HEK293 (cell line): ENCODE data around the gene FAM168B.

Source experiments
- HOXD13 ChIP-seq: sonication (generic); formaldehyde crosslinking; IDR thresholded peaks from 2 replicates; pipeline ENCODE4 v1.8.0; 2022; ENCODE audit warnings: missing genetic modification reagents, borderline replicate concordance
- KLF1 ChIP-seq: fragments of 450-650 bp; formaldehyde crosslinking; IDR thresholded peaks from 2 replicates; pipeline ENCODE4 v1.5.1; 2016; ENCODE audit warnings: missing biosample characterization, missing genetic modification characterization
- KLF10 ChIP-seq: fragments of 450-650 bp; IDR thresholded peaks from 2 replicates; pipeline ENCODE4 v1.5.1; 2018; ENCODE audit warnings: missing biosample characterization, mild to moderate bottlenecking, missing genetic modification characterization
- KLF16 ChIP-seq: fragments of 450-650 bp; formaldehyde crosslinking; IDR thresholded peaks from 2 replicates; pipeline ENCODE4 v1.5.1; 2017; ENCODE audit warnings: missing biosample characterization, missing genetic modification characterization
- KLF9 ChIP-seq: fragments of 450-650 bp; formaldehyde crosslinking; IDR thresholded peaks from 2 replicates; pipeline ENCODE4 v1.5.1; 2016; ENCODE audit warnings: missing biosample characterization, missing genetic modification characterization, low read depth
- RBAK ChIP-seq: fragments of 450-650 bp; formaldehyde crosslinking; IDR thresholded peaks from 2 replicates; pipeline ENCODE4 v1.5.1; 2016; ENCODE audit warnings: missing biosample characterization, missing genetic modification characterization
- SP3 ChIP-seq: fragments of 450-650 bp; formaldehyde crosslinking; IDR thresholded peaks from 2 replicates; pipeline ENCODE4 v1.5.1; 2016; ENCODE audit warnings: missing biosample characterization, missing genetic modification characterization
- TRIM28 ChIP-seq: IDR thresholded peaks from 2 replicates; pipeline ENCODE4 v1.6.1; 2011; ENCODE audit warnings: low read length, control low read depth, borderline replicate concordance
- ZBTB48 ChIP-seq: fragments of 450-650 bp; formaldehyde crosslinking; IDR thresholded peaks from 2 replicates; pipeline ENCODE4 v1.5.1; 2016; ENCODE audit warnings: missing biosample characterization, missing genetic modification characterization
- ZNF148 ChIP-seq: fragments of 450-650 bp; formaldehyde crosslinking; IDR thresholded peaks from 2 replicates; pipeline ENCODE4 v1.5.0; 2017; ENCODE audit warnings: missing biosample characterization, missing genetic modification characterization, borderline replicate concordance
- ZNF174 ChIP-seq: fragments of 450-650 bp; formaldehyde crosslinking; IDR thresholded peaks from 2 replicates; pipeline ENCODE4 v1.5.0; 2017; ENCODE audit warnings: missing biosample characterization, mild to moderate bottlenecking, missing genetic modification characterization
- ZNF311 ChIP-seq: fragments of 450-650 bp; formaldehyde crosslinking; IDR thresholded peaks from 2 replicates; pipeline ENCODE4 v1.5.1; 2017; ENCODE audit warnings: missing biosample characterization, missing genetic modification characterization, borderline replicate concordance
- ZNF501 ChIP-seq: fragments of 450-650 bp; formaldehyde crosslinking; IDR thresholded peaks from 2 replicates; pipeline ENCODE4 v1.5.1; 2016; ENCODE audit warnings: missing biosample characterization, missing genetic modification characterization
- ZNF544 ChIP-seq: fragments of 450-650 bp; formaldehyde crosslinking; IDR thresholded peaks from 2 replicates; pipeline ENCODE4 v1.5.0; 2017; ENCODE audit warnings: missing biosample characterization, missing genetic modification characterization
- ZNF548 ChIP-seq: fragments of 450-650 bp; formaldehyde crosslinking; IDR thresholded peaks from 2 replicates; pipeline ENCODE4 v1.5.1; 2016; ENCODE audit warnings: missing biosample characterization, missing genetic modification characterization
- ZNF664 ChIP-seq: fragments of 450-650 bp; formaldehyde crosslinking; IDR thresholded peaks from 2 replicates; pipeline ENCODE4 v1.5.1; 2016; ENCODE audit warnings: missing biosample characterization, missing genetic modification characterization
- ZNF768 ChIP-seq: fragments of 450-650 bp; formaldehyde crosslinking; IDR thresholded peaks from 2 replicates; pipeline ENCODE4 v1.5.1; 2018; ENCODE audit warnings: missing biosample characterization, mild to moderate bottlenecking, missing genetic modification characterization
- ZSCAN4 ChIP-seq: fragments of 450-650 bp; formaldehyde crosslinking; IDR thresholded peaks from 2 replicates; pipeline ENCODE4 v1.5.1; 2017; ENCODE audit warnings: missing biosample characterization, missing genetic modification characterization
- ZXDB ChIP-seq: fragments of 450-650 bp; formaldehyde crosslinking; IDR thresholded peaks from 2 replicates; pipeline ENCODE4 v1.5.1; 2016; ENCODE audit warnings: missing biosample characterization, missing genetic modification characterization
- TF ChIP-seq, protein P1 (sequence below): fragments of 450-650 bp; formaldehyde crosslinking; IDR thresholded peaks from 2 replicates; pipeline ENCODE4 v1.5.1; 2016; ENCODE audit warnings: missing biosample characterization, missing genetic modification characterization
- TF ChIP-seq, protein P2 (sequence below): fragments of 450-650 bp; formaldehyde crosslinking; IDR thresholded peaks from 2 replicates; pipeline ENCODE4 v1.5.1; 2017; ENCODE audit warnings: missing biosample characterization, missing genetic modification characterization
- TF ChIP-seq, protein P3 (sequence below): fragments of 450-650 bp; formaldehyde crosslinking; IDR thresholded peaks from 2 replicates; pipeline ENCODE4 v1.5.1; 2016; ENCODE audit warnings: missing biosample characterization, missing genetic modification characterization
- TF ChIP-seq, protein P4 (sequence below): fragments of 450-650 bp; formaldehyde crosslinking; IDR thresholded peaks from 2 replicates; pipeline ENCODE4 v1.5.1; 2016; ENCODE audit warnings: missing biosample characterization, missing genetic modification characterization

The FAM168B gene

DNA sequence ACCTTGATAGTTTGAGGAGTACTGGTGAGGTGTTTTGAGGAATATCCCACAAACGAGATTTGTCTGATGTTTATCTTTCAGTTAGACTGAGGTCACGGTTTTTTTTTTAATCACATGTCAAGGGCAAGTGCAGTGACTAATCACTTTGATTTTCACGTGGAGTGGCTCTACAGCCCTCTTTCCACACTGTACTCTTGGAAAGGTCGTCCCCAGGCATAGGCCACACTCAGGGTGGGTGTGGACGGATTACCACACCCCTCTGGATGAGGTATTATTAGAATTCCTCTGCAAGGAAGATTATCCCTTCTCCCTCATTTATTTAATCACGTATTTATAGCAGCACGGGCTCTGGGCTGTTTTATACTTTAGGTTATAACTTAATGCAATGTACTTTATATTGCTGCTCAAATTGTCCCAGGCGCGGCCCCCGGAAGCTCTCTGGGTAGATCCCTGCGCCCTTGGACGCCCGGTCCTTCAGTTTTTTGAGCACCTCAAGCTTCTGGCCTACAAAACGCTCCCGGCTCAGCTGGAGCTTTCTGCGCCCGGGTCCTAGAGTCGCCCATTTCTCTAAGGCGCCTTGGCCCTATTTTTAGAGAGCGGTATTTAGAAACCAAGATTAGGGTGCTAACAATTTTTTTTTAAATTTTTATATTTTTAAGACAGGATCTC, 11.4 kb upstream of the FAM168B start (continued):
- peak; percentile 60 for TF ChIP-seq KLF9 (tag by site-specific recombination)
- TF ChIP-seq ZNF174 (tag by site-specific recombination), result no peak
- TF ChIP-seq KLF10 (tag by site-specific recombination), result peak; percentile 59; the same call in 1 of the 2 replicates
- TF ChIP-seq, protein P1, sequence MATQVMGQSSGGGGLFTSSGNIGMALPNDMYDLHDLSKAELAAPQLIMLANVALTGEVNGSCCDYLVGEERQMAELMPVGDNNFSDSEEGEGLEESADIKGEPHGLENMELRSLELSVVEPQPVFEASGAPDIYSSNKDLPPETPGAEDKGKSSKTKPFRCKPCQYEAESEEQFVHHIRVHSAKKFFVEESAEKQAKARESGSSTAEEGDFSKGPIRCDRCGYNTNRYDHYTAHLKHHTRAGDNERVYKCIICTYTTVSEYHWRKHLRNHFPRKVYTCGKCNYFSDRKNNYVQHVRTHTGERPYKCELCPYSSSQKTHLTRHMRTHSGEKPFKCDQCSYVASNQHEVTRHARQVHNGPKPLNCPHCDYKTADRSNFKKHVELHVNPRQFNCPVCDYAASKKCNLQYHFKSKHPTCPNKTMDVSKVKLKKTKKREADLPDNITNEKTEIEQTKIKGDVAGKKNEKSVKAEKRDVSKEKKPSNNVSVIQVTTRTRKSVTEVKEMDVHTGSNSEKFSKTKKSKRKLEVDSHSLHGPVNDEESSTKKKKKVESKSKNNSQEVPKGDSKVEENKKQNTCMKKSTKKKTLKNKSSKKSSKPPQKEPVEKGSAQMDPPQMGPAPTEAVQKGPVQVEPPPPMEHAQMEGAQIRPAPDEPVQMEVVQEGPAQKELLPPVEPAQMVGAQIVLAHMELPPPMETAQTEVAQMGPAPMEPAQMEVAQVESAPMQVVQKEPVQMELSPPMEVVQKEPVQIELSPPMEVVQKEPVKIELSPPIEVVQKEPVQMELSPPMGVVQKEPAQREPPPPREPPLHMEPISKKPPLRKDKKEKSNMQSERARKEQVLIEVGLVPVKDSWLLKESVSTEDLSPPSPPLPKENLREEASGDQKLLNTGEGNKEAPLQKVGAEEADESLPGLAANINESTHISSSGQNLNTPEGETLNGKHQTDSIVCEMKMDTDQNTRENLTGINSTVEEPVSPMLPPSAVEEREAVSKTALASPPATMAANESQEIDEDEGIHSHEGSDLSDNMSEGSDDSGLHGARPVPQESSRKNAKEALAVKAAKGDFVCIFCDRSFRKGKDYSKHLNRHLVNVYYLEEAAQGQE, result no peak
- no peak for TF ChIP-seq SP3 (tag by site-specific recombination)
- TF ChIP-seq ZNF548, result no peak
- no peak for TF ChIP-seq ZNF544 (tag by site-specific recombination)
- no peak for TF ChIP-seq ZNF148 (tag by site-specific recombination)
- TF ChIP-seq HOXD13 (CRISPR knock-in tag), result no peak
- TF ChIP-seq KLF1 (tag by site-specific recombination), result peak; percentile 52
- TF ChIP-seq TRIM28, result peak; percentile 31; the same call in 1 of the 2 replicates
- 0 out of 2 replicates have a peak, but pooled peaks have one; percentile 17 for TF ChIP-seq ZBTB48
- no peak for TF ChIP-seq ZNF768 (tag by site-specific recombination)
- TF ChIP-seq, protein P2, sequence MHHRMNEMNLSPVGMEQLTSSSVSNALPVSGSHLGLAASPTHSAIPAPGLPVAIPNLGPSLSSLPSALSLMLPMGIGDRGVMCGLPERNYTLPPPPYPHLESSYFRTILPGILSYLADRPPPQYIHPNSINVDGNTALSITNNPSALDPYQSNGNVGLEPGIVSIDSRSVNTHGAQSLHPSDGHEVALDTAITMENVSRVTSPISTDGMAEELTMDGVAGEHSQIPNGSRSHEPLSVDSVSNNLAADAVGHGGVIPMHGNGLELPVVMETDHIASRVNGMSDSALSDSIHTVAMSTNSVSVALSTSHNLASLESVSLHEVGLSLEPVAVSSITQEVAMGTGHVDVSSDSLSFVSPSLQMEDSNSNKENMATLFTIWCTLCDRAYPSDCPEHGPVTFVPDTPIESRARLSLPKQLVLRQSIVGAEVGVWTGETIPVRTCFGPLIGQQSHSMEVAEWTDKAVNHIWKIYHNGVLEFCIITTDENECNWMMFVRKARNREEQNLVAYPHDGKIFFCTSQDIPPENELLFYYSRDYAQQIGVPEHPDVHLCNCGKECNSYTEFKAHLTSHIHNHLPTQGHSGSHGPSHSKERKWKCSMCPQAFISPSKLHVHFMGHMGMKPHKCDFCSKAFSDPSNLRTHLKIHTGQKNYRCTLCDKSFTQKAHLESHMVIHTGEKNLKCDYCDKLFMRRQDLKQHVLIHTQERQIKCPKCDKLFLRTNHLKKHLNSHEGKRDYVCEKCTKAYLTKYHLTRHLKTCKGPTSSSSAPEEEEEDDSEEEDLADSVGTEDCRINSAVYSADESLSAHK (tag by site-specific recombination), result no peak
- no peak for TF ChIP-seq ZNF311
- TF ChIP-seq ZXDB (tag by site-specific recombination), result peak; percentile 20; the same call in 1 of the 2 replicates
- no peak for TF ChIP-seq ZSCAN4 (tag by site-specific recombination)
- peak; percentile 24; the same call in 1 of the 2 replicates for TF ChIP-seq ZNF664 (tag by site-specific recombination)
- TF ChIP-seq, protein P3, sequence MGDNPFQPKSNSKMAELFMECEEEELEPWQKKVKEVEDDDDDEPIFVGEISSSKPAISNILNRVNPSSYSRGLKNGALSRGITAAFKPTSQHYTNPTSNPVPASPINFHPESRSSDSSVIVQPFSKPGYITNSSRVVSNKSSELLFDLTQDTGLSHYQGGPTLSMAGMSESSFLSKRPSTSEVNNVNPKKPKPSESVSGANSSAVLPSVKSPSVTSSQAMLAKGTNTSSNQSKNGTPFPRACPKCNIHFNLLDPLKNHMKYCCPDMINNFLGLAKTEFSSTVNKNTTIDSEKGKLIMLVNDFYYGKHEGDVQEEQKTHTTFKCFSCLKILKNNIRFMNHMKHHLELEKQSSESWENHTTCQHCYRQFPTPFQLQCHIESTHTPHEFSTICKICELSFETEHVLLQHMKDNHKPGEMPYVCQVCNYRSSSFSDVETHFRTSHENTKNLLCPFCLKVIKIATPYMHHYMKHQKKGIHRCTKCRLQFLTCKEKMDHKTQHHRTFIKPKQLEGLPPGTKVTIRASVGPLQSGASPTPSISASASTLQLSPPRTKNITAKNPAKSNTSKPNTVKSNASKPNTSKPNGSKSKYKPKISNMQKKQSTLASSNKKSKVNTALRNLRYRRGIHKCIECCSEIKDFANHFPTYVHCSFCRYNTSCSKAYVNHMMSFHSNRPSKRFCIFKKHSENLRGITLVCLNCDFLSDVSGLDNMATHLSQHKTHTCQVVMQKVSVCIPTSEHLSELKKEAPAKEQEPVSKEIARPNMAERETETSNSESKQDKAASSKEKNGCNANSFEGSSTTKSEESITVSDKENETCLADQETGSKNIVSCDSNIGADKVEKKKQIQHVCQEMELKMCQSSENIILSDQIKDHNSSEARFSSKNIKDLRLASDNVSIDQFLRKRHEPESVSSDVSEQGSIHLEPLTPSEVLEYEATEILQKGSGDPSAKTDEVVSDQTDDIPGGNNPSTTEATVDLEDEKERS (tag by site-specific recombination), result no peak
- TF ChIP-seq RBAK (tag by site-specific recombination), result no peak
- TF ChIP-seq KLF16 (tag by site-specific recombination), result peak; percentile 18; the same call in 1 of the 2 replicates
- TF ChIP-seq, protein P4, sequence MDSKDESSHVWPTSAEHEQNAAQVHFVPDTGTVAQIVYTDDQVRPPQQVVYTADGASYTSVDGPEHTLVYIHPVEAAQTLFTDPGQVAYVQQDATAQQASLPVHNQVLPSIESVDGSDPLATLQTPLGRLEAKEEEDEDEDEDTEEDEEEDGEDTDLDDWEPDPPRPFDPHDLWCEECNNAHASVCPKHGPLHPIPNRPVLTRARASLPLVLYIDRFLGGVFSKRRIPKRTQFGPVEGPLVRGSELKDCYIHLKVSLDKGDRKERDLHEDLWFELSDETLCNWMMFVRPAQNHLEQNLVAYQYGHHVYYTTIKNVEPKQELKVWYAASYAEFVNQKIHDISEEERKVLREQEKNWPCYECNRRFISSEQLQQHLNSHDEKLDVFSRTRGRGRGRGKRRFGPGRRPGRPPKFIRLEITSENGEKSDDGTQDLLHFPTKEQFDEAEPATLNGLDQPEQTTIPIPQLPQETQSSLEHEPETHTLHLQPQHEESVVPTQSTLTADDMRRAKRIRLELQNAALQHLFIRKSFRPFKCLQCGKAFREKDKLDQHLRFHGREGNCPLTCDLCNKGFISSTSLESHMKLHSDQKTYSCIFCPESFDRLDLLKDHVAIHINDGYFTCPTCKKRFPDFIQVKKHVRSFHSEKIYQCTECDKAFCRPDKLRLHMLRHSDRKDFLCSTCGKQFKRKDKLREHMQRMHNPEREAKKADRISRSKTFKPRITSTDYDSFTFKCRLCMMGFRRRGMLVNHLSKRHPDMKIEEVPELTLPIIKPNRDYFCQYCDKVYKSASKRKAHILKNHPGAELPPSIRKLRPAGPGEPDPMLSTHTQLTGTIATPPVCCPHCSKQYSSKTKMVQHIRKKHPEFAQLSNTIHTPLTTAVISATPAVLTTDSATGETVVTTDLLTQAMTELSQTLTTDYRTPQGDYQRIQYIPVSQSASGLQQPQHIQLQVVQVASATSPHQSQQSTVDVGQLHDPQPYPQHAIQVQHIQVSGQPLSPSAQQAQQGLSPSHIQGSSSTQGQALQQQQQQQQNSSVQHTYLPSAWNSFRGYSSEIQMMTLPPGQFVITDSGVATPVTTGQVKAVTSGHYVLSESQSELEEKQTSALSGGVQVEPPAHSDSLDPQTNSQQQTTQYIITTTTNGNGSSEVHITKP, result peak; percentile 97
- 0 out of 2 replicates have a peak, but pooled peaks have one; percentile 1 for TF ChIP-seq ZNF501 (tag by site-specific recombination)
